Measurements from ENCODE around the gene MRPL57.
"Not testable (repeated sequence)": the region's sequence is repeated elsewhere in the genome, so short reads cannot be mapped to it uniquely, and the experiment has no call there.

Gene MRPL57

GRCh38 chr13:21176215-21176981, at the start of gene MRPL57, which contains the start of gene SKA3:
Gene MRPL57 (plus strand): TSS chr13:21176658. CDS start chr13:21176917, 259 bp downstream.
Gene SKA3 (minus strand): TSS chr13:21176552. CDS start chr13:21176477, 75 bp downstream.
- peak; percentile 11 for TF ChIP-seq CTCF (IDR thresholded peaks at IDR 0.05; ENCODE audit: insufficient read depth, low read length, poor library complexity, severe bottlenecking)
- DNase-seq (ENCODE audit: extremely low read depth, insufficient read length) = peak; percentile 97
- H3K27me3 ChIP-seq (replicated peaks; ENCODE audit: control insufficient read depth, insufficient read depth, low read length) = no peaks in the 10 kb centered on the region
- H3K4me3 ChIP-seq (replicated peaks; ENCODE audit: low read depth, low read length) = peak within 1 kb of the TSS; percentile 96
- H3K36me3 ChIP-seq (ENCODE audit: control insufficient read depth, insufficient read depth, low read length) = no peaks in the 10 kb centered on the region; the same call in 1 of the 2 replicates

- H3K27me3 ChIP-seq (replicated peaks; ENCODE audit: control insufficient read depth, insufficient read depth, low read length) = no peaks in the 10 kb centered on the region
- DNase-seq (ENCODE audit: extremely low read depth, insufficient read length) = no peak
- H3K4me3 ChIP-seq (replicated peaks; ENCODE audit: low read depth, low read length) = no peak overlapping the region
- H3K36me3 ChIP-seq (ENCODE audit: control insufficient read depth, insufficient read depth, low read length) = no peaks in the 10 kb centered on the region
- no peak for TF ChIP-seq CTCF (IDR thresholded peaks at IDR 0.05; ENCODE audit: insufficient read depth, low read length, poor library complexity, severe bottlenecking)
Measured at GRCh38 chr13:21130116-21130515, 46.3 kb upstream of the MRPL57 start.

- TF ChIP-seq CTCF (IDR thresholded peaks at IDR 0.05; ENCODE audit: insufficient read depth, low read length, poor library complexity, severe bottlenecking) = no peak
- no peaks in the 10 kb centered on the region for H3K27me3 ChIP-seq (replicated peaks; ENCODE audit: control insufficient read depth, insufficient read depth, low read length)
Measured at GRCh38 chr13:21133077-21133476, 43.4 kb upstream of the MRPL57 start.

GRCh38 chr13:21134475-21134874, 42.0 kb upstream of the MRPL57 start:
- DNase-seq (ENCODE audit: extremely low read depth, insufficient read length) = no peak
- no peaks in the 10 kb centered on the region for H3K27me3 ChIP-seq (replicated peaks; ENCODE audit: control insufficient read depth, insufficient read depth, low read length)
- TF ChIP-seq CTCF (IDR thresholded peaks at IDR 0.05; ENCODE audit: insufficient read depth, low read length, poor library complexity, severe bottlenecking) = no peak

More at GRCh38 chr13:21133077-21133476, 43.4 kb upstream of the MRPL57 start:
- H3K36me3 ChIP-seq (ENCODE audit: control insufficient read depth, insufficient read depth, low read length) = no peaks in the 10 kb centered on the region
- no peak for DNase-seq (ENCODE audit: extremely low read depth, insufficient read length)
- H3K4me3 ChIP-seq (replicated peaks; ENCODE audit: low read depth, low read length) = no peak overlapping the region

GRCh38 chr13:21135833-21136232, 40.6 kb upstream of the MRPL57 start:
- not testable (repeated sequence) for DNase-seq (ENCODE audit: extremely low read depth, insufficient read length); H3K4me3 ChIP-seq (replicated peaks; ENCODE audit: low read depth, low read length); H3K36me3 ChIP-seq (ENCODE audit: control insufficient read depth, insufficient read depth, low read length); H3K27me3 ChIP-seq (replicated peaks; ENCODE audit: control insufficient read depth, insufficient read depth, low read length)

More at GRCh38 chr13:21134475-21134874, 42.0 kb upstream of the MRPL57 start:
- Histone ChIP-seq H3K36me3 (ENCODE audit: control insufficient read depth, insufficient read depth, low read length) (no peaks in the 10 kb centered on the region), H3K4me3 (replicated peaks; ENCODE audit: low read depth, low read length) (no peak overlapping the region)

GRCh38 chr13:21137696-21138095, 38.8 kb upstream of the MRPL57 start:
- no peak for TF ChIP-seq CTCF (IDR thresholded peaks at IDR 0.05; ENCODE audit: insufficient read depth, low read length, poor library complexity, severe bottlenecking)
- H3K4me3 ChIP-seq (replicated peaks; ENCODE audit: low read depth, low read length) = no peak overlapping the region
- no peaks in the 10 kb centered on the region for H3K27me3 ChIP-seq (replicated peaks; ENCODE audit: control insufficient read depth, insufficient read depth, low read length)
- no peak for DNase-seq (ENCODE audit: extremely low read depth, insufficient read length)
- peaks cover 1% of the 10 kb centered on the region for H3K36me3 ChIP-seq (ENCODE audit: control insufficient read depth, insufficient read depth, low read length)

Measured in GM06990 (cell line).